HEK293 (cell line): ENCODE measurements around the gene BMPR1A.

Experiments used
- HIC1 ChIP-seq: fragments of 450-650 bp; formaldehyde crosslinking; IDR thresholded peaks from 2 replicates; pipeline ENCODE4 v1.5.1; 2016; ENCODE audit warnings: missing biosample characterization, missing genetic modification characterization
- KLF16 ChIP-seq: fragments of 450-650 bp; formaldehyde crosslinking; IDR thresholded peaks from 2 replicates; pipeline ENCODE4 v1.5.1; 2017; ENCODE audit warnings: missing biosample characterization, missing genetic modification characterization
- KLF9 ChIP-seq: fragments of 450-650 bp; formaldehyde crosslinking; IDR thresholded peaks from 2 replicates; pipeline ENCODE4 v1.5.1; 2016; ENCODE audit warnings: missing biosample characterization, missing genetic modification characterization, low read depth
- RBAK ChIP-seq: fragments of 450-650 bp; formaldehyde crosslinking; IDR thresholded peaks from 2 replicates; pipeline ENCODE4 v1.5.1; 2016; ENCODE audit warnings: missing biosample characterization, missing genetic modification characterization
- ZBTB7A ChIP-seq: fragments of 450-650 bp; formaldehyde crosslinking; IDR thresholded peaks from 2 replicates; pipeline ENCODE4 v1.5.1; 2016; ENCODE audit warnings: low read depth, missing biosample characterization, missing genetic modification characterization
- ZNF138 ChIP-seq: fragments of 450-650 bp; formaldehyde crosslinking; IDR thresholded peaks from 2 replicates; pipeline ENCODE4 v1.5.1; 2016; ENCODE audit warnings: missing biosample characterization, missing genetic modification characterization, borderline replicate concordance
- ZNF157 ChIP-seq: fragments of 450-650 bp; formaldehyde crosslinking; IDR thresholded peaks from 2 replicates; pipeline ENCODE4 v1.5.1; 2016; ENCODE audit warnings: missing biosample characterization, missing genetic modification characterization
- ZNF16 ChIP-seq: fragments of 450-650 bp; formaldehyde crosslinking; IDR thresholded peaks from 2 replicates; pipeline ENCODE4 v1.5.1; 2016; ENCODE audit warnings: low read depth, missing biosample characterization, missing genetic modification characterization
- ZNF169 ChIP-seq: fragments of 450-650 bp; formaldehyde crosslinking; IDR thresholded peaks from 2 replicates; pipeline ENCODE4 v1.5.1; 2016; ENCODE audit warnings: missing biosample characterization, missing genetic modification characterization
- ZNF175 ChIP-seq: fragments of 450-650 bp; formaldehyde crosslinking; IDR thresholded peaks from 2 replicates; pipeline ENCODE4 v1.5.1; 2016; ENCODE audit warnings: missing biosample characterization, missing genetic modification characterization
- ZNF19 ChIP-seq: fragments of 450-650 bp; formaldehyde crosslinking; IDR thresholded peaks from 2 replicates; pipeline ENCODE4; 2016; ENCODE audit warnings: missing biosample characterization, missing genetic modification characterization, low read depth
- ZNF221 ChIP-seq: fragments of 450-650 bp; formaldehyde crosslinking; IDR thresholded peaks from 2 replicates; pipeline ENCODE4 v1.5.1; 2017; ENCODE audit warnings: missing biosample characterization, missing genetic modification characterization, borderline replicate concordance
- ZNF366 ChIP-seq: fragments of 450-650 bp; formaldehyde crosslinking; conservative IDR thresholded peaks from 2 replicates; pipeline ENCODE4 v1.5.1; 2016; ENCODE audit warnings: missing biosample characterization, missing genetic modification characterization
- ZNF416 ChIP-seq: fragments of 450-650 bp; formaldehyde crosslinking; IDR thresholded peaks from 2 replicates; pipeline ENCODE4 v1.5.1; 2016; ENCODE audit warnings: missing biosample characterization, missing genetic modification characterization
- ZNF48 ChIP-seq: fragments of 450-650 bp; formaldehyde crosslinking; IDR thresholded peaks from 2 replicates; pipeline ENCODE4 v1.5.1; 2016; ENCODE audit warnings: missing biosample characterization, missing genetic modification characterization
- ZNF510 ChIP-seq: fragments of 450-650 bp; formaldehyde crosslinking; IDR thresholded peaks from 2 replicates; pipeline ENCODE4 v1.5.1; 2018; ENCODE audit warnings: mild to moderate bottlenecking, missing genetic modification characterization, missing biosample characterization; ENCODE audit not compliant: insufficient replicate concordance
- ZNF548 ChIP-seq: fragments of 450-650 bp; formaldehyde crosslinking; IDR thresholded peaks from 2 replicates; pipeline ENCODE4 v1.5.1; 2016; ENCODE audit warnings: missing biosample characterization, missing genetic modification characterization
- ZNF555 ChIP-seq: fragments of 450-650 bp; formaldehyde crosslinking; conservative IDR thresholded peaks from 2 replicates; pipeline ENCODE4 v1.5.1; 2017; ENCODE audit warnings: missing biosample characterization, mild to moderate bottlenecking, missing genetic modification characterization, inconsistent platforms
- ZNF596 ChIP-seq: fragments of 450-650 bp; IDR thresholded peaks from 2 replicates; pipeline ENCODE4 v1.5.0; 2018; ENCODE audit warnings: missing biosample characterization, mild to moderate bottlenecking, missing genetic modification characterization, moderate library complexity
- ZNF785 ChIP-seq: fragments of 450-650 bp; formaldehyde crosslinking; IDR thresholded peaks from 2 replicates; pipeline ENCODE4 v1.5.1; 2016; ENCODE audit warnings: missing biosample characterization, missing genetic modification characterization
- ZSCAN30 ChIP-seq: fragments of 450-650 bp; IDR thresholded peaks from 2 replicates; pipeline ENCODE4 v1.5.1; 2018; ENCODE audit warnings: missing biosample characterization, mild to moderate bottlenecking, missing genetic modification characterization, moderate library complexity
- TF ChIP-seq, protein P1 (sequence below): fragments of 450-650 bp; formaldehyde crosslinking; IDR thresholded peaks from 2 replicates; pipeline ENCODE4 v1.5.1; 2016; ENCODE audit warnings: missing biosample characterization, missing genetic modification characterization
- TF ChIP-seq, protein P2 (sequence below): fragments of 450-650 bp; formaldehyde crosslinking; IDR thresholded peaks from 2 replicates; pipeline ENCODE4 v1.5.1; 2017; ENCODE audit warnings: missing biosample characterization, mild to moderate bottlenecking, missing genetic modification characterization, moderate library complexity

BMPR1A gene

GRCh38 chr10:86710987-86711512 is 45.4 kb upstream of the BMPR1A start (continued):
- TF ChIP-seq HIC1 (tag by site-specific recombination): peak; percentile 77
- no peak for TF ChIP-seq ZNF48 (tag by site-specific recombination)
- no peak for TF ChIP-seq ZNF416 (tag by site-specific recombination)
- no peak for TF ChIP-seq ZNF169 (tag by site-specific recombination)
- TF ChIP-seq ZNF221 (tag by site-specific recombination): no peak
- peak; percentile 30; the same call in 1 of the 2 replicates for TF ChIP-seq ZNF366 (tag by site-specific recombination)
- TF ChIP-seq, protein P1, sequence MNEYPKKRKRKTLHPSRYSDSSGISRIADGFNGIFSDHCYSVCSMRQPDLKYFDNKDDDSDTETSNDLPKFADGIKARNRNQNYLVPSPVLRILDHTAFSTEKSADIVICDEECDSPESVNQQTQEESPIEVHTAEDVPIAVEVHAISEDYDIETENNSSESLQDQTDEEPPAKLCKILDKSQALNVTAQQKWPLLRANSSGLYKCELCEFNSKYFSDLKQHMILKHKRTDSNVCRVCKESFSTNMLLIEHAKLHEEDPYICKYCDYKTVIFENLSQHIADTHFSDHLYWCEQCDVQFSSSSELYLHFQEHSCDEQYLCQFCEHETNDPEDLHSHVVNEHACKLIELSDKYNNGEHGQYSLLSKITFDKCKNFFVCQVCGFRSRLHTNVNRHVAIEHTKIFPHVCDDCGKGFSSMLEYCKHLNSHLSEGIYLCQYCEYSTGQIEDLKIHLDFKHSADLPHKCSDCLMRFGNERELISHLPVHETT (tag by site-specific recombination): no peak
- no peak for TF ChIP-seq ZNF785 (tag by site-specific recombination)
- TF ChIP-seq KLF9 (tag by site-specific recombination): no peak; the same call in 1 of the 2 replicates
- TF ChIP-seq ZSCAN30 (tag by site-specific recombination): peak; percentile 98
- peak; percentile 57 for TF ChIP-seq ZNF596 (tag by site-specific recombination)
- 0 out of 2 replicates have a peak, but pooled peaks have one; percentile 44 for TF ChIP-seq ZBTB7A (tag by site-specific recombination)
- TF ChIP-seq ZNF16 (tag by site-specific recombination): no peak
- peak; percentile 66; the same call in 1 of the 2 replicates for TF ChIP-seq KLF16 (tag by site-specific recombination)
- TF ChIP-seq ZNF157: no peak
- TF ChIP-seq, protein P2, sequence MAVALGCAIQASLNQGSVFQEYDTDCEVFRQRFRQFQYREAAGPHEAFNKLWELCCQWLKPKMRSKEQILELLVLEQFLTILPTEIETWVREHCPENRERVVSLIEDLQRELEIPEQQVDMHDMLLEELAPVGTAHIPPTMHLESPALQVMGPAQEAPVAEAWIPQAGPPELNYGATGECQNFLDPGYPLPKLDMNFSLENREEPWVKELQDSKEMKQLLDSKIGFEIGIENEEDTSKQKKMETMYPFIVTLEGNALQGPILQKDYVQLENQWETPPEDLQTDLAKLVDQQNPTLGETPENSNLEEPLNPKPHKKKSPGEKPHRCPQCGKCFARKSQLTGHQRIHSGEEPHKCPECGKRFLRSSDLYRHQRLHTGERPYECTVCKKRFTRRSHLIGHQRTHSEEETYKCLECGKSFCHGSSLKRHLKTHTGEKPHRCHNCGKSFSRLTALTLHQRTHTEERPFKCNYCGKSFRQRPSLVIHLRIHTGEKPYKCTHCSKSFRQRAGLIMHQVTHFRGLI: peak; percentile 72; the same call in 1 of the 2 replicates
- no peak for TF ChIP-seq ZNF555
- TF ChIP-seq RBAK (tag by site-specific recombination): no peak
- no peak for TF ChIP-seq ZNF175 (tag by site-specific recombination)
- no peak for TF ChIP-seq ZNF19 (tag by site-specific recombination)
- TF ChIP-seq ZNF510 (tag by site-specific recombination): no peak
- no peak for TF ChIP-seq ZNF548 (tag by site-specific recombination)
- TF ChIP-seq ZNF138 (tag by site-specific recombination): no peak
